Measurements from ENCODE around the gene RGMB.
"Not testable (repeated sequence)": the region's sequence is repeated elsewhere in the genome, so short reads cannot be mapped to it uniquely, and the experiment has no call there.

RGMB gene

GRCh38 chr5:98773464-98774191 lies at the start of gene RGMB:
RGMB (plus strand) TSS chr5:98773663; CDS start chr5:98774071, 408 bp downstream.
- peak; percentile 97 for DNase-seq (ENCODE audit: low spot score)

- no peak for DNase-seq (ENCODE audit: low spot score)
Observed at GRCh38 chr5:98726258-98726657, 47.2 kb upstream of the RGMB start.

- DNase-seq (ENCODE audit: low spot score), result no peak
Observed at GRCh38 chr5:98727686-98728085, 45.8 kb upstream of the RGMB start.

GRCh38 chr5:98734646-98735045 lies 38.8 kb upstream of the RGMB start:
- DNase-seq (ENCODE audit: low spot score), result no peak

GRCh38 chr5:98735806-98736507 lies 37.5 kb upstream of the RGMB start:
- no peak for DNase-seq (ENCODE audit: low spot score)

- DNase-seq (ENCODE audit: low spot score), result no peak
Observed at GRCh38 chr5:98736753-98737152, 36.7 kb upstream of the RGMB start.

- DNase-seq (ENCODE audit: low spot score), result not testable (repeated sequence)
Observed at GRCh38 chr5:98737441-98737840, 36.0 kb upstream of the RGMB start.

- not testable (repeated sequence) for DNase-seq (ENCODE audit: low spot score)
Observed at GRCh38 chr5:98738481-98739149, 34.8 kb upstream of the RGMB start.

- no peak for DNase-seq (ENCODE audit: low spot score)
Observed at GRCh38 chr5:98741926-98742325, 31.5 kb upstream of the RGMB start.

- DNase-seq (ENCODE audit: low spot score), result no peak
Observed at GRCh38 chr5:98742396-98743073, 30.9 kb upstream of the RGMB start.

GRCh38 chr5:98748259-98748658 lies 25.2 kb upstream of the RGMB start:
- DNase-seq (ENCODE audit: low spot score), result not testable (repeated sequence)

- no peak for DNase-seq (ENCODE audit: low spot score)
Observed at GRCh38 chr5:98749046-98749445, 24.4 kb upstream of the RGMB start.

- no peak for DNase-seq (ENCODE audit: low spot score)
Observed at GRCh38 chr5:98750693-98751092, 22.8 kb upstream of the RGMB start.

- DNase-seq (ENCODE audit: low spot score), result not testable (repeated sequence)
Observed at GRCh38 chr5:98752331-98752730, 21.1 kb upstream of the RGMB start.

- not testable (repeated sequence) for DNase-seq (ENCODE audit: low spot score)
Observed at GRCh38 chr5:98752801-98753200, 20.7 kb upstream of the RGMB start.

GRCh38 chr5:98753507-98753906 lies 20.0 kb upstream of the RGMB start:
- DNase-seq (ENCODE audit: low spot score), result no peak

GRCh38 chr5:98755406-98755805 lies 18.1 kb upstream of the RGMB start:
- DNase-seq (ENCODE audit: low spot score), result no peak

- no peak for DNase-seq (ENCODE audit: low spot score)
Observed at GRCh38 chr5:98757978-98758377, 15.5 kb upstream of the RGMB start.

GRCh38 chr5:98763001-98763630 lies 10.3 kb upstream of the RGMB start:
- DNase-seq (ENCODE audit: low spot score), result no peak

GRCh38 chr5:98765815-98766214 lies 7.6 kb upstream of the RGMB start:
- no peak for DNase-seq (ENCODE audit: low spot score)

GRCh38 chr5:98767581-98767980 lies 5.9 kb upstream of the RGMB start:
- no peak for DNase-seq (ENCODE audit: low spot score)
